GM12891 (cell line): Measurements from ENCODE around the gene HLCS.

Experiments
- POLR2A ChIP-seq: IDR thresholded peaks from 2 replicates; pipeline ENCODE4 v1.6.1; 2011; ENCODE audit warnings: low read depth, low read length, control low read depth
- POLR2AphosphoS5 ChIP-seq: IDR thresholded peaks from 2 replicates; pipeline ENCODE4 v1.6.1; 2011; ENCODE audit warnings: low read depth, low read length, control low read depth
- POU2F2 ChIP-seq: IDR thresholded peaks from 2 replicates; pipeline ENCODE4 v1.6.1; 2011; ENCODE audit warnings: low read depth, mild to moderate bottlenecking, control low read depth, low read length, moderate library complexity

GRCh38 chr21:36980280-36981048, 14.0 kb upstream of the HLCS start:
- TF ChIP-seq POU2F2, result no peak
- TF ChIP-seq POLR2AphosphoS5, result no peak
- TF ChIP-seq POLR2A, result no peak
